GM12878 (cell line): Measurements from ENCODE around the gene CRMP1.

Source experiments
- BACH1 ChIP-seq: fragments of 450-650 bp; IDR thresholded peaks from 2 replicates; pipeline ENCODE4 v1.6.1; 2017; ENCODE audit warnings: mild to moderate bottlenecking, borderline replicate concordance
- CBX5 ChIP-seq: sonication (generic); IDR thresholded peaks from 2 replicates; pipeline ENCODE4 v1.6.1; 2016; ENCODE audit warnings: low read depth, moderate library complexity, mild to moderate bottlenecking, inconsistent platforms
- CHD2 ChIP-seq: IDR thresholded peaks from 2 replicates; pipeline ENCODE4 v1.6.1; 2011; ENCODE audit warnings: low read depth, low read length, improper control_type of control experiment, borderline replicate concordance
- CTCF ChIP-seq, 3 experiments: IDR thresholded peaks in 2 of 3; conservative IDR thresholded peaks in 1 of 3; 2 replicates each; pipeline ENCODE4 v1.5.1; 2011; ENCODE audit warnings: low read depth in 3 of 3, low read length in 3 of 3, mild to moderate bottlenecking in 3 of 3, control low read depth in 2 of 3, moderate library complexity in 2 of 3, inconsistent platforms in 1 of 3, mixed read lengths in 1 of 3; ENCODE audit not compliant: control insufficient read depth in 2 of 3, insufficient read depth in 1 of 3; ENCODE audit errors: extremely low read depth in 1 of 3
- ESRRA ChIP-seq: IDR thresholded peaks from 2 replicates; pipeline ENCODE4 v1.6.1; 2012; ENCODE audit warnings: mild to moderate bottlenecking, low read length, improper control_type of control experiment
- EZH2 ChIP-seq: IDR thresholded peaks from 2 replicates; pipeline ENCODE4 v1.6.1; 2012; ENCODE audit warnings: low read depth, mild to moderate bottlenecking, control low read depth, inconsistent platforms, low read length, borderline replicate concordance; ENCODE audit not compliant: control insufficient read depth
- IRF3 ChIP-seq: fragments of 450-650 bp; IDR thresholded peaks from 2 replicates; pipeline ENCODE4 v1.6.1; 2014; ENCODE audit warnings: mild to moderate bottlenecking
- MAX ChIP-seq: IDR thresholded peaks from 2 replicates; pipeline ENCODE4 v1.6.1; 2012; ENCODE audit warnings: low read depth, low read length, improper control_type of control experiment
- MLLT1 ChIP-seq: fragments of 450-650 bp; IDR thresholded peaks from 2 replicates; pipeline ENCODE4 v1.6.1; 2016; ENCODE audit warnings: mild to moderate bottlenecking
- POLR2A ChIP-seq: IDR thresholded peaks from 2 replicates; pipeline ENCODE4 v1.6.1; 2011; ENCODE audit warnings: low read depth, mild to moderate bottlenecking, low read length
- SIX5 ChIP-seq: IDR thresholded peaks from 2 replicates; pipeline ENCODE4 v1.6.1; 2011; ENCODE audit warnings: mild to moderate bottlenecking, low read depth, low read length, moderate library complexity; ENCODE audit not compliant: severe bottlenecking

GRCh38 chr4:5867866-5868265, 25.0 kb downstream of the CRMP1 start:
- TF ChIP-seq SIX5 (no peak), MAX (no peak), IRF3 (no peak), CBX5 (no peak), POLR2A (no peak), MLLT1 (no peak), BACH1 (no peak), EZH2 (no peak), CHD2 (no peak), ESRRA (no peak), CTCF (IDR thresholded peaks at IDR 0.05 in 2 of 3, conservative IDR thresholded peaks at IDR 0.05 in 1 of 3; ENCODE audit: control insufficient read depth in 2 of 3, extremely low read depth in 1 of 3, insufficient read depth in 1 of 3, low read depth in 3 of 3, low read length in 3 of 3) (no peak)
